ENCODE measurements around the gene CAMP.

Gene CAMP

GRCh38 chr3:48186631-48187300 lies 36.5 kb upstream of the CAMP start:
- FAIRE-seq (no peak), DNase-seq (ENCODE audit: insufficient read length, low spot score) (no peak)
- TF ChIP-seq, protein P1, sequence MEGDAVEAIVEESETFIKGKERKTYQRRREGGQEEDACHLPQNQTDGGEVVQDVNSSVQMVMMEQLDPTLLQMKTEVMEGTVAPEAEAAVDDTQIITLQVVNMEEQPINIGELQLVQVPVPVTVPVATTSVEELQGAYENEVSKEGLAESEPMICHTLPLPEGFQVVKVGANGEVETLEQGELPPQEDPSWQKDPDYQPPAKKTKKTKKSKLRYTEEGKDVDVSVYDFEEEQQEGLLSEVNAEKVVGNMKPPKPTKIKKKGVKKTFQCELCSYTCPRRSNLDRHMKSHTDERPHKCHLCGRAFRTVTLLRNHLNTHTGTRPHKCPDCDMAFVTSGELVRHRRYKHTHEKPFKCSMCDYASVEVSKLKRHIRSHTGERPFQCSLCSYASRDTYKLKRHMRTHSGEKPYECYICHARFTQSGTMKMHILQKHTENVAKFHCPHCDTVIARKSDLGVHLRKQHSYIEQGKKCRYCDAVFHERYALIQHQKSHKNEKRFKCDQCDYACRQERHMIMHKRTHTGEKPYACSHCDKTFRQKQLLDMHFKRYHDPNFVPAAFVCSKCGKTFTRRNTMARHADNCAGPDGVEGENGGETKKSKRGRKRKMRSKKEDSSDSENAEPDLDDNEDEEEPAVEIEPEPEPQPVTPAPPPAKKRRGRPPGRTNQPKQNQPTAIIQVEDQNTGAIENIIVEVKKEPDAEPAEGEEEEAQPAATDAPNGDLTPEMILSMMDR (IDR thresholded peaks at IDR 0.05; ENCODE audit: insufficient read depth, missing control alignments) = no peak

DNA sequence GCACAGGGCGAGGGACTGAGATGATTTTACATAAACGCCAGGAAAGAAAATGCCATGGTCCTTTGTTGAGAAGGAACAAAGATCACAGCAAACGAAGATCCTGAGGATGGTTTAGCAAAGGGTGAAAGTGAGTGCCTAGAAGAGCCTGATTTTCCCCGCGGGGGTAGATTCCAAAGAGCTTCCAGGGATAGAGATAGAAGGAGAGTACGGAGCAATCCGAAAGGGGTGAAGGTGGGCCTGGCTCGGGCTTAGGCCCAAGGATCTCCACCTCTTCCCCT lies 36.1 kb upstream of the CAMP start:
- no peak for DNase-seq (ENCODE audit: insufficient read length, low spot score)
- TF ChIP-seq, protein P1 (IDR thresholded peaks at IDR 0.05; ENCODE audit: insufficient read depth, missing control alignments) = no peak
- no peak for FAIRE-seq

GRCh38 chr3:48187579-48188265 lies 35.6 kb upstream of the CAMP start:
- DNase-seq (ENCODE audit: insufficient read length, low spot score) = no peak
- no peak for FAIRE-seq
- TF ChIP-seq, protein P1 (IDR thresholded peaks at IDR 0.05; ENCODE audit: insufficient read depth, missing control alignments) = no peak

GRCh38 chr3:48188266-48189201 lies 34.8 kb upstream of the CAMP start, which contains the start of gene CDC25A:
Gene CDC25A, minus strand, starts transcription at chr3:48188417. Its CDS starts 470 bp downstream, at chr3:48187947.
- DNase-seq (ENCODE audit: insufficient read length, low spot score) (peak; percentile 83), FAIRE-seq (no peak)
- TF ChIP-seq, protein P1 (IDR thresholded peaks at IDR 0.05; ENCODE audit: insufficient read depth, missing control alignments) = no peak

- TF ChIP-seq, protein P1 (IDR thresholded peaks at IDR 0.05; ENCODE audit: insufficient read depth, missing control alignments) = no peak
- no peak for FAIRE-seq
- DNase-seq (ENCODE audit: insufficient read length, low spot score) = no peak
Observed at GRCh38 chr3:48189321-48189720, 34.0 kb upstream of the CAMP start.

- TF ChIP-seq, protein P1 (IDR thresholded peaks at IDR 0.05; ENCODE audit: insufficient read depth, missing control alignments) = no peak
- FAIRE-seq = no peak
- DNase-seq (ENCODE audit: insufficient read length, low spot score) = no peak
Observed at GRCh38 chr3:48190911-48191310, 32.4 kb upstream of the CAMP start.
